K562 (cell line): ENCODE measurements around the gene INPP1. TPM values are rescaled to one million over a fixed set of nuclear protein-coding genes. Genes with fewer than 3 reads are reported as not detected.

Experiments used
- ATAC-seq: fragments of 200-7000 bp; cut with Tn5 transposase; 3 replicates; pipeline ENCODE4 v1.9.1; 2020; ENCODE audit warnings: moderate library complexity
- BruUV-seq: library from RNA; stranded (reverse); fragments of 400-500 nt; replicated peaks from 2 replicates; lab custom pipeline; 2021; lab: Mats Ljungman, UMichigan
- CTCF ChIA-PET: fragments of 300-600 bp; formaldehyde crosslinking; extraction: SDS; loops from one replicate; lab custom pipeline; 2021; ENCODE audit warnings: low intra/inter-chr PET ratio; lab: Yijun Ruan, JAX
- POLR2A ChIA-PET: fragments of 300-600, 350-650 bp; sonication (Branson Sonifier 250); formaldehyde crosslinking; extraction: SDS; loops from one replicate; lab custom pipeline; 2021; ENCODE audit warnings: antibody characterized with exemption, inconsistent platforms; lab: Yijun Ruan, JAX
- DNase-seq, 4 experiments: peaks; one replicate each; pipeline versions ENCODE4 v3.0.0 to v3.0.0-alpha.2; 2011 to 2018; ENCODE audit warnings: low spot score in 3 of 4, mixed read lengths in 3 of 4; ENCODE audit errors: extremely low read depth in 1 of 4
- FAIRE-seq: peaks from 2 replicates; lab custom pipeline; 2011; peaks lifted over from hg19 to GRCh38; lab: Jason Lieb, UNC
- H2AFZ ChIP-seq: 2 replicates; pipeline ENCODE4 v1.6.0; 2011; ENCODE audit warnings: low read depth, low read length, control low read depth, inconsistent platforms
- H3K27ac ChIP-seq: fragments of 200-600 bp; 3 replicates; pipeline ENCODE4 v1.8.0; 2011; ENCODE audit warnings: low read depth, mild to moderate bottlenecking, control low read depth, inconsistent platforms, low read length, moderate library complexity, mixed read lengths; ENCODE audit errors: extremely low read depth
- H3K27me3 ChIP-seq, 2 experiments: fragments of 300-600 bp in 1 of 2; 2 replicates in 1 of 2; 3 replicates in 1 of 2; pipeline versions ENCODE4 v1.6.0 to v1.8.0; 2011; ENCODE audit warnings: inconsistent platforms in 2 of 2, low read length in 2 of 2, mild to moderate bottlenecking in 1 of 2, mixed read lengths in 1 of 2, moderate library complexity in 1 of 2; ENCODE audit not compliant: control insufficient read depth in 2 of 2, insufficient read depth in 2 of 2
- H3K36me3 ChIP-seq: fragments of 300-600 bp; 3 replicates; pipeline ENCODE4 v1.8.0; 2011; ENCODE audit warnings: mild to moderate bottlenecking, low read length, inconsistent platforms; ENCODE audit not compliant: control insufficient read depth, insufficient read depth
- H3K4me1 ChIP-seq, 2 experiments: fragments of 200-600 bp in 1 of 2; replicated peaks in 1 of 2; 2 replicates in 1 of 2; 3 replicates in 1 of 2; pipeline versions ENCODE4 v1.5.1 to v1.8.0; 2011; ENCODE audit warnings: inconsistent platforms in 2 of 2, low read length in 2 of 2, mild to moderate bottlenecking in 1 of 2, mixed read lengths in 1 of 2, moderate library complexity in 1 of 2; ENCODE audit not compliant: control insufficient read depth in 2 of 2, insufficient read depth in 2 of 2
- H3K4me2 ChIP-seq: 2 replicates; pipeline ENCODE4 v1.6.1; 2011; ENCODE audit warnings: low read length, control low read depth, inconsistent platforms, mixed read lengths; ENCODE audit not compliant: insufficient read depth
- H3K4me3 ChIP-seq: fragments of 200-600 bp; sonication (generic), shearing (Covaris generic); 2 replicates; pipeline ENCODE4 v1.5.1; 2016; ENCODE audit warnings: control low read depth, inconsistent platforms
- H3K79me2 ChIP-seq: fragments of 200-600 bp; 3 replicates; pipeline ENCODE4 v1.8.0; 2011; ENCODE audit warnings: low read length, inconsistent platforms; ENCODE audit not compliant: control insufficient read depth, insufficient read depth
- H3K9ac ChIP-seq, 2 experiments: 2 replicates each; pipeline versions ENCODE4 v1.6.0 to v1.6.1; 2011; ENCODE audit warnings: low read depth in 2 of 2, low read length in 2 of 2, control low read depth in 1 of 2, inconsistent platforms in 1 of 2, mild to moderate bottlenecking in 1 of 2, mixed read lengths in 1 of 2; ENCODE audit not compliant: insufficient read depth in 1 of 2
- H3K9me1 ChIP-seq: one replicate; pipeline ENCODE4 v1.6.0; 2011; ENCODE audit warnings: inconsistent platforms, mild to moderate bottlenecking, low read length, moderate library complexity; ENCODE audit not compliant: control insufficient read depth, insufficient read depth
- H3K9me3 ChIP-seq: replicated peaks from 2 replicates; pipeline ENCODE4 v1.5.1; 2011; ENCODE audit warnings: low read depth, low read length, inconsistent platforms; ENCODE audit not compliant: control insufficient read depth, insufficient read depth
- H4K20me1 ChIP-seq: replicated peaks from 2 replicates; pipeline ENCODE4 v1.6.1; 2011; ENCODE audit warnings: low read length, inconsistent platforms, mixed read lengths; ENCODE audit not compliant: control insufficient read depth, insufficient read depth
- NBN ChIP-seq: fragments of 450-650 bp; IDR thresholded peaks from 2 replicates; pipeline ENCODE4 v1.6.1; 2016; ENCODE audit warnings: low read depth, mild to moderate bottlenecking
- RAD21 ChIP-seq, 2 experiments: fragments of 250-450 bp in 1 of 2; fragments of 450-650 bp in 1 of 2; sonication (Bioruptor Pico) in 1 of 2; formaldehyde crosslinking in 1 of 2; IDR thresholded peaks in 1 of 2; conservative IDR thresholded peaks in 1 of 2; 2 replicates each; pipeline versions ENCODE4 v1.4.0 to v1.8.0; 2020 to 2022; ENCODE audit warnings: mild to moderate bottlenecking in 2 of 2, moderate library complexity in 1 of 2
- SMC3 ChIP-seq: conservative IDR thresholded peaks from 2 replicates; pipeline ENCODE4 v1.6.1; 2011; ENCODE audit warnings: low read depth, low read length, improper control_type of control experiment; ENCODE audit not compliant: insufficient read depth
- ZNF140 ChIP-seq: fragments of 250-450 bp; sonication (Bioruptor Pico); IDR thresholded peaks from 2 replicates; pipeline ENCODE4 v1.8.0; 2021; ENCODE audit warnings: moderate library complexity, mild to moderate bottlenecking, inconsistent platforms
- ZNF41 ChIP-seq: fragments of 250-450 bp; sonication (Bioruptor Pico); conservative IDR thresholded peaks from 2 replicates; pipeline ENCODE4 v1.4.0; 2020; ENCODE audit warnings: mild to moderate bottlenecking
- ZSCAN32 ChIP-seq: fragments of 450-650 bp; formaldehyde crosslinking; IDR thresholded peaks from 2 replicates; pipeline ENCODE4 v1.4.0; 2020; ENCODE audit warnings: mild to moderate bottlenecking, moderate library complexity
- WGBS: fragments of 100-300 bp; shearing (Covaris generic); methylation state at CpG from one replicate; pipeline ENCODE4 v1.1.6; 2016; ENCODE audit warnings: low coverage, mixed read lengths; ENCODE audit not compliant: insufficient coverage; ENCODE audit errors: missing lambda C conversion rate; 5-methylcytosine and 5-hydroxymethylcytosine counted together
- in situ Hi-C: fragments of 300-500 bp; cut with MboI; formaldehyde crosslinking; loops from 4 replicates; pipeline ENCODE4 v1.15.0; 2018; ENCODE audit warnings: inconsistent platforms, mixed read lengths
- intact Hi-C: fragments of 100-400 bp; cut with micrococcal nuclease; formaldehyde crosslinking; loops from 2 replicates; pipeline ENCODE4 v1.14.2; 2022
- polyA plus RNA-seq, 8 experiments: library from polyadenylated mRNA; depleted of rRNA in 4 of 8; stranded (reverse) in 5 of 8; unstranded in 3 of 8; fragments of >200 nt; fragmentation: Nextera tagmentation in 2 of 8; fragmentation: Illumina TruSeq in 1 of 8; extraction: Ambion mirVana in 2 of 8; extraction: Trizol in 1 of 8; gene quantifications; 2 replicates each; pipeline versions ENCODE4 v1.2.1 to v1.2.3, GENCODE V29; 2011 to 2014; ENCODE audit warnings: inconsistent platforms in 1 of 8, missing spikeins in 1 of 8
- total RNA-seq, 7 experiments: library from RNA; depleted of rRNA in 6 of 7; stranded (reverse); fragments of >200 nt in 6 of 7; fragmentation: Illumina TruSeq in 2 of 7; extraction: Trizol in 2 of 7; gene quantifications; 2 replicates each; pipeline versions ENCODE4 v1.2.1 to v1.2.3, GENCODE V29; 2011 to 2021; ENCODE audit warnings: low replicate concordance in 1 of 7
- TF ChIP-seq, protein P1 (sequence below): IDR thresholded peaks from 3 replicates; pipeline ENCODE4 v1.6.1; 2011; ENCODE audit warnings: borderline replicate concordance, mild to moderate bottlenecking; ENCODE audit not compliant: insufficient read length, insufficient read depth
- TF ChIP-seq, protein P2 (sequence below), 3 experiments: IDR thresholded peaks in 2 of 3; conservative IDR thresholded peaks in 1 of 3; 2 replicates each; pipeline ENCODE4 v1.5.1; 2011 to 2012; ENCODE audit warnings: low read length in 3 of 3, mild to moderate bottlenecking in 3 of 3, control low read depth in 2 of 3, improper control_type of control experiment in 1 of 3, inconsistent platforms in 1 of 3, low read depth in 1 of 3, mixed read lengths in 1 of 3, moderate library complexity in 1 of 3; ENCODE audit not compliant: insufficient read depth in 2 of 3
- TF ChIP-seq, protein P3 (sequence below): sonication (generic); formaldehyde crosslinking; IDR thresholded peaks from 2 replicates; pipeline ENCODE4 v1.8.0; 2022; ENCODE audit warnings: missing genetic modification reagents, mild to moderate bottlenecking, moderate library complexity, borderline replicate concordance

The INPP1 gene
- total and polyA plus RNA-seq, 9 of the 15 experiments (the other 6 are each of a cell fraction or from before 2014, with no cell fraction given), result 3.7 to 11.8 (median 6.5) TPM

- ChIA-PET CTCF (interaction anchor here (0.9 kb wide), 1 partner anchor 183 kb away, joined by 3 read pairs; no protein-coding TSS in a partner anchor), POLR2A (no interaction called here)
- no peaks in the 10 kb centered on the region for H3K36me3 ChIP-seq
- FAIRE-seq, result no peak
- H3K9me3 ChIP-seq, result no peaks in the 10 kb centered on the region
- H3K27ac ChIP-seq, result no peak overlapping the region
- H3K4me1 ChIP-seq, result peaks cover 0 to 3% of the 10 kb centered on the region in 2 experiments; a peak in 3 of 5 replicates
- no peak overlapping the region for H2AFZ ChIP-seq
- intact Hi-C loops (no loop called here), in situ Hi-C loops (no loop called here)
- WGBS, result 94% methylated on average over 3 of the region's 3 CpGs
- BruUV-seq, result no TSS peak
- H3K79me2 ChIP-seq, result no peaks in the 10 kb centered on the region
- ATAC-seq, result peak; percentile 31; the same call in 1 of the 3 replicates
- H3K27me3 ChIP-seq, result no peaks in the 10 kb centered on the region
- no peaks in the 10 kb centered on the region for H4K20me1 ChIP-seq
- H3K4me2 ChIP-seq, result no peak overlapping the region
- H3K9ac ChIP-seq, result no peak overlapping the region
- DNase-seq, result no peak
- H3K4me3 ChIP-seq, result no peak overlapping the region
- H3K9me1 ChIP-seq, result no peaks in the 10 kb centered on the region
- TF ChIP-seq RAD21 (CRISPR knock-in tag; conservative IDR thresholded peaks at IDR 0.05 in 1 of 2, IDR thresholded peaks at IDR 0.05 in 1 of 2), result peak; percentile 28 to 70; a peak in 3 of 4 replicates
- TF ChIP-seq, protein P1, sequence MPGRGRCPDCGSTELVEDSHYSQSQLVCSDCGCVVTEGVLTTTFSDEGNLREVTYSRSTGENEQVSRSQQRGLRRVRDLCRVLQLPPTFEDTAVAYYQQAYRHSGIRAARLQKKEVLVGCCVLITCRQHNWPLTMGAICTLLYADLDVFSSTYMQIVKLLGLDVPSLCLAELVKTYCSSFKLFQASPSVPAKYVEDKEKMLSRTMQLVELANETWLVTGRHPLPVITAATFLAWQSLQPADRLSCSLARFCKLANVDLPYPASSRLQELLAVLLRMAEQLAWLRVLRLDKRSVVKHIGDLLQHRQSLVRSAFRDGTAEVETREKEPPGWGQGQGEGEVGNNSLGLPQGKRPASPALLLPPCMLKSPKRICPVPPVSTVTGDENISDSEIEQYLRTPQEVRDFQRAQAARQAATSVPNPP, result no peak
- TF ChIP-seq ZNF41 (CRISPR knock-in tag), result no peak
- no peak for TF ChIP-seq NBN
- TF ChIP-seq, protein P2, sequence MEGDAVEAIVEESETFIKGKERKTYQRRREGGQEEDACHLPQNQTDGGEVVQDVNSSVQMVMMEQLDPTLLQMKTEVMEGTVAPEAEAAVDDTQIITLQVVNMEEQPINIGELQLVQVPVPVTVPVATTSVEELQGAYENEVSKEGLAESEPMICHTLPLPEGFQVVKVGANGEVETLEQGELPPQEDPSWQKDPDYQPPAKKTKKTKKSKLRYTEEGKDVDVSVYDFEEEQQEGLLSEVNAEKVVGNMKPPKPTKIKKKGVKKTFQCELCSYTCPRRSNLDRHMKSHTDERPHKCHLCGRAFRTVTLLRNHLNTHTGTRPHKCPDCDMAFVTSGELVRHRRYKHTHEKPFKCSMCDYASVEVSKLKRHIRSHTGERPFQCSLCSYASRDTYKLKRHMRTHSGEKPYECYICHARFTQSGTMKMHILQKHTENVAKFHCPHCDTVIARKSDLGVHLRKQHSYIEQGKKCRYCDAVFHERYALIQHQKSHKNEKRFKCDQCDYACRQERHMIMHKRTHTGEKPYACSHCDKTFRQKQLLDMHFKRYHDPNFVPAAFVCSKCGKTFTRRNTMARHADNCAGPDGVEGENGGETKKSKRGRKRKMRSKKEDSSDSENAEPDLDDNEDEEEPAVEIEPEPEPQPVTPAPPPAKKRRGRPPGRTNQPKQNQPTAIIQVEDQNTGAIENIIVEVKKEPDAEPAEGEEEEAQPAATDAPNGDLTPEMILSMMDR (IDR thresholded peaks at IDR 0.05 in 2 of 3, conservative IDR thresholded peaks at IDR 0.05 in 1 of 3; ENCODE audit: insufficient read depth in 2 of 3, low read depth in 1 of 3, low read length in 3 of 3), result peak in 1 of 3 experiments; percentile 39; a peak in 1 of 6 replicates
- TF ChIP-seq, protein P3, sequence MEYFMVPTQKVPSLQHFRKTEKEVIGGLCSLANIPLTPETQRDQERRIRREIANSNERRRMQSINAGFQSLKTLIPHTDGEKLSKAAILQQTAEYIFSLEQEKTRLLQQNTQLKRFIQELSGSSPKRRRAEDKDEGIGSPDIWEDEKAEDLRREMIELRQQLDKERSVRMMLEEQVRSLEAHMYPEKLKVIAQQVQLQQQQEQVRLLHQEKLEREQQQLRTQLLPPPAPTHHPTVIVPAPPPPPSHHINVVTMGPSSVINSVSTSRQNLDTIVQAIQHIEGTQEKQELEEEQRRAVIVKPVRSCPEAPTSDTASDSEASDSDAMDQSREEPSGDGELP (CRISPR knock-in tag), result no peak
- TF ChIP-seq SMC3, result 0 out of 2 replicates have a peak, but pooled peaks have one; percentile 8
- no peak for TF ChIP-seq ZSCAN32
- TF ChIP-seq ZNF140 (CRISPR knock-in tag), result no peak
Measured at GRCh38 chr2:190328573-190329147, 14.7 kb upstream of the INPP1 start.
